Gastrocnemius medialis (tissue), 4 donors: ENCODE measurements around the gene LIPA. TPM values are rescaled to one million over a fixed set of nuclear protein-coding genes. Genes with fewer than 3 reads are reported as not detected.
"Not testable (repeated sequence)": the region's sequence is repeated elsewhere in the genome, so short reads cannot be mapped to it uniquely, and the experiment has no call there.

Experiments used
- ATAC-seq, 2 donors: fragments of 150-250 bp; one replicate each; pipeline ENCODE4 v1.9.1; 2016
- DNase-seq, 2 donors: peaks; one replicate each; pipeline ENCODE4 v3.0.0-alpha.2; 2019
- H3K27ac ChIP-seq, 4 donors: fragments of 200-600 bp; sonication (generic); 1 replicate in 1 of 4; 2 replicates in 3 of 4; pipeline ENCODE4 v1.5.1; 2016 to 2018; ENCODE audit warnings: mild to moderate bottlenecking in 2 of 4, moderate library complexity in 1 of 4
- H3K27me3 ChIP-seq, 3 donors: fragments of 200-600 bp; sonication (generic) in 2 of 3; 1 replicate in 1 of 3; 2 replicates in 2 of 3; pipeline versions ENCODE4 v1.5.1 to v1.6.0; 2016 to 2019; ENCODE audit warnings: mild to moderate bottlenecking in 1 of 3, moderate library complexity in 1 of 3
- H3K36me3 ChIP-seq, 2 donors: fragments of 200-600 bp; sonication (generic) in 1 of 2; one replicate each; pipeline ENCODE4 v1.5.1; 2017 to 2018
- H3K4me1 ChIP-seq, 2 donors: fragments of 200-600 bp; sonication (generic) in 1 of 2; one replicate each; pipeline ENCODE4 v1.5.1; 2016 to 2017; ENCODE audit warnings: mild to moderate bottlenecking in 2 of 2
- H3K4me3 ChIP-seq, 4 donors: fragments of 200-600 bp; sonication (generic) in 3 of 4; 1 replicate in 1 of 4; 2 replicates in 3 of 4; pipeline ENCODE4 v1.5.1; 2016 to 2019; ENCODE audit warnings: mild to moderate bottlenecking in 2 of 4
- H3K9me3 ChIP-seq, 3 donors: fragments of 200-600 bp; sonication (generic) in 2 of 3; 1 replicate in 1 of 3; 2 replicates in 2 of 3; pipeline ENCODE4 v1.5.1; 2016 to 2019
- POLR2A ChIP-seq, 2 donors: fragments of 450-650 bp; IDR thresholded peaks; one replicate each; pipeline ENCODE4 v1.6.1; 2017; ENCODE audit warnings: antibody characterized with exemption in 2 of 2, mild to moderate bottlenecking in 2 of 2, moderate library complexity in 2 of 2
- in situ Hi-C, 4 donors: fragments of 200-750 bp; cut with MboI; loops; one replicate each; pipeline versions ENCODE4 v1.15.0 to v1.8.0; 2017; ENCODE audit warnings: low sequenced_read_pairs in 4 of 4
- intact Hi-C: fragments of 100-400 bp; cut with DNase I; formaldehyde crosslinking; loops from one replicate; pipeline ENCODE4 v1.15.1; 2023; ENCODE audit warnings: low total_unique reads
- total RNA-seq, 4 donors: library from RNA; depleted of rRNA; stranded (reverse); fragments of >200 nt; gene quantifications; one replicate each; pipeline versions ENCODE4 v1.1.0 to v1.2.3, GENCODE V29; 2016
- TF ChIP-seq, protein P1 (sequence below), 5 experiments: fragments of 450-650 bp in 3 of 5; fragments of 200-600 bp in 2 of 5; sonication (generic) in 2 of 5; IDR thresholded peaks in 4 of 5; conservative IDR thresholded peaks in 1 of 5; 1 replicate in 4 of 5; 2 replicates in 1 of 5; pipeline ENCODE4 v1.5.1; 2016 to 2019; ENCODE audit warnings: antibody characterized with exemption in 5 of 5, mild to moderate bottlenecking in 3 of 5, moderate library complexity in 3 of 5

LIPA gene
- total RNA-seq, 4 donors from 2014 or later: 7.7 to 11.4 (median 9.3) TPM

DNA sequence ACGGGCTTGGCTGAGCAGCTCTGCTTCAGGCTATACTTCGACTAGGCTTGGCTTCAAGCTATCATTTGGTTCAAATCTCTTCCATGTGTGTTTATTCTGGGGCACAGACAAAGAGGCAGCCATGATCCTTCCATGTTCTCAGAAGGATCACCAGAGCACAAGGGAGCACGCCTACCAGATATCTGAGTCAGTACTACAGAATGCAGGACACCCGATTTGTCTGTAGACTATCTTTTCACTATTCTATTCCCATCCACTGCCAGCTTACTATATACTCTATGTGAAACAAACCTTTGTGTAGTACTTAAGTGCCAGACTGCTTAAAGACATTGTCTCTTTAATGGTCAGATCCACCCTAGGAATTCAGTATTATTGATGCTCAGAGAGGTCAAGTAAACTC is 79.6 kb downstream of the LIPA start:
- H3K4me1 ChIP-seq: no peaks in the 10 kb centered on the region
- ATAC-seq (no peak), DNase-seq (no peak)
- H3K27me3 ChIP-seq: no peaks in the 10 kb centered on the region
- no peaks in the 10 kb centered on the region for H3K9me3 ChIP-seq
- intact Hi-C loops (no loop called here), in situ Hi-C loops (no loop called here)
- TF ChIP-seq, protein P1, sequence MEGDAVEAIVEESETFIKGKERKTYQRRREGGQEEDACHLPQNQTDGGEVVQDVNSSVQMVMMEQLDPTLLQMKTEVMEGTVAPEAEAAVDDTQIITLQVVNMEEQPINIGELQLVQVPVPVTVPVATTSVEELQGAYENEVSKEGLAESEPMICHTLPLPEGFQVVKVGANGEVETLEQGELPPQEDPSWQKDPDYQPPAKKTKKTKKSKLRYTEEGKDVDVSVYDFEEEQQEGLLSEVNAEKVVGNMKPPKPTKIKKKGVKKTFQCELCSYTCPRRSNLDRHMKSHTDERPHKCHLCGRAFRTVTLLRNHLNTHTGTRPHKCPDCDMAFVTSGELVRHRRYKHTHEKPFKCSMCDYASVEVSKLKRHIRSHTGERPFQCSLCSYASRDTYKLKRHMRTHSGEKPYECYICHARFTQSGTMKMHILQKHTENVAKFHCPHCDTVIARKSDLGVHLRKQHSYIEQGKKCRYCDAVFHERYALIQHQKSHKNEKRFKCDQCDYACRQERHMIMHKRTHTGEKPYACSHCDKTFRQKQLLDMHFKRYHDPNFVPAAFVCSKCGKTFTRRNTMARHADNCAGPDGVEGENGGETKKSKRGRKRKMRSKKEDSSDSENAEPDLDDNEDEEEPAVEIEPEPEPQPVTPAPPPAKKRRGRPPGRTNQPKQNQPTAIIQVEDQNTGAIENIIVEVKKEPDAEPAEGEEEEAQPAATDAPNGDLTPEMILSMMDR (IDR thresholded peaks at IDR 0.05 in 4 of 5, conservative IDR thresholded peaks at IDR 0.05 in 1 of 5): no peak
- TF ChIP-seq POLR2A (IDR thresholded peaks at IDR 0.05): no peak
- no peaks in the 10 kb centered on the region for H3K36me3 ChIP-seq
- no peak overlapping the region for H3K4me3 ChIP-seq
- H3K27ac ChIP-seq: no peak overlapping the region

DNA sequence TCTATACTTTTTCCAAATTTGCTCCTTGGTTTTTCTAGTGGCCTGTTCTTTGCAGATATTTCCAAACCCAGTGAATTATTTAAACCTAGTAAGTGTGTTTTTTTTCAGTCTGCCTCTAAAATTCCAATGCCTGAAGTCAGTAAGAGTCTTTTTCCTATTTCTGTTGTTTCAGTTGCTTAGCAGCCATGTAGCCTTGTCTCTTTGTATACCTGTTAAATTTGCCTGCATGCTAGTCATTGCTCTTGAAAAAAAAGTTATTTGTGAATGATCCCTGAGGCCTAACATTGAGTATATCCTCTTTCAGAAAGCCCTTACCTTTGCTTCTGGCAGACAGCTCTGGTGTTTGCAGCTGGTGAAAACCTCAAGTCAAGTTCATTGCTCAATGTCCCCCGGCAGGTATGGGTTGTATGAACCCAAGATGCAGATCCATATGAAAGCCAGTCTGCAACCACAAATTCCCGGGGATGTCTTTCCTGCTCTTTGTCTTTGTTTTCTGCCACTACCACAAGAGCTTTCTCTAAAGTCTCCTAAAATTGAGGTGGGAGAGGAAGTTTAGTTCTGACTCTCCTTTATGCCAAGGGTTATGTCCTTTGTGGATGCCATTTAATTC is 80.2 kb downstream of the LIPA start:
- ATAC-seq: no peak
- no peak for DNase-seq
- in situ Hi-C loops: no loop called here

DNA sequence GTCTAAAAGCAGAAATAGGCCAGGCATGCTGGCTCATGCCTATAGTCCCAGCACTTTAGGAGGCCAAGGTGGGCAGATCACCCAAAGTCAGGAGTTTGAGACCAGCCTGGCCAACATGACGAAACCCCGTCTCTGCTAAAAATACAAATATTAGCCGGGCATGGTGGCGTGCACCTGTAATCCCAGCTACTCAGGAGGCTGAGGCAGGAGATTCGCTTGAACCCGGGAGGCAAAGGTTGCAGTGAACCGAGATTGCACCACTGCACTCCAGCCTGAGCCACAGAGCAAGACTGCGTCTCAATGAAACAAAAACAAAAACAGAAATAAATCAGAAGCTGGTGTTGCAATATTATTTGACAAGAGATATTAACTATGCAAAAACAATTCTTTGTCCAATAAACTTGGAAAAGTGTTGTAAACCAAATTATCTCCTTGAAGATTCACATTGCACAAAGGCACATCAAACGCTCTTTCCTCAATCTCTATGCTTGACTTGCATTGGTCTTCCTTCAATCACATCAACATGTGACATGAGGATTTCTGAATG is 83.1 kb downstream of the LIPA start:
- H3K4me1 ChIP-seq, H3K27ac ChIP-seq, ATAC-seq, H3K9me3 ChIP-seq, in situ Hi-C loops, H3K27me3 ChIP-seq, intact Hi-C loops, DNase-seq, H3K4me3 ChIP-seq, H3K36me3 ChIP-seq: not testable (repeated sequence)

More for the DNA sequence above, 80.2 kb downstream of the LIPA start:
- Histone ChIP-seq H3K4me3 (no peak overlapping the region), H3K27ac (no peak overlapping the region), H3K4me1 (no peaks in the 10 kb centered on the region), H3K27me3 (no peaks in the 10 kb centered on the region), H3K9me3 (no peaks in the 10 kb centered on the region), H3K36me3 (no peaks in the 10 kb centered on the region)
- no peak for TF ChIP-seq POLR2A (IDR thresholded peaks at IDR 0.05)
- TF ChIP-seq, protein P1 (IDR thresholded peaks at IDR 0.05 in 4 of 5, conservative IDR thresholded peaks at IDR 0.05 in 1 of 5): no peak
- intact Hi-C loops: no loop called here

DNA sequence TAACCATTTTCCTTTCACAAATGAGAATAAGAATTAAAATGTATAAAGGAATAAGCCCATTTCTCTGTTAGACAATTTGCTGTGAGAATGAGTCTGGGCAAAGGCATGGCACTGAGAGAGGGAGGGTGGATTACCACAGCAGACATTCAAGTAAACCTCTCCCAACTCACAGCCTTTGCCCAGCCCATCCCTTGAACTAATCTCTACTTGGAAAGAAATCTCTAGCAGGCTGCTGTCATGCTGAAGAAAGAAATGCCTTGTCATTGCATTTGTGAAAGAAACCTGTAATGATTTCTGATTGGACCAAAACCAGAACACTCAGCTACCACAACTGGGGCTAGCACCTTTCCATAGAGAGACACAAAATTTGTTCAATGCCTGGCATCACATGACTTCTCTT is 83.7 kb downstream of the LIPA start:
- in situ Hi-C loops: no loop called here
- ATAC-seq: no peak

DNA sequence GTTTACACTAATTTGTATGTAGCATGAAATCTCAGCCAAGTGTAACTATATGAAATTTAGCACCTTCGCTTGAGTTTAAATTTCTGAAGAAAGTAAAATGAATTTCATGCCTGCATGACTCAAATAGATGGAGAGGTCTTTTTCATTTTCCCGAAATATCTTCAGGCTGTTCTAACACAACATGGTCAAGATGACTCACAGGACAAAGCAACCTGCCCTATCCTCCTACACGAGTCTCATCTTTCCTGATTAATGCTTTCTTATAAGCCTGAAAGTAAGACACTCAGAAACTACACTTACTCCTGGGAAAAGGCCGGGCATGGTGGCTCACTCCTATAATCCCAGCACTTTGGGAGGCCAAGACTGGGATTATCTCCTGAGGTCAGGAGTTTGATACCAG is 85.7 kb downstream of the LIPA start:
- ATAC-seq: no peak
- in situ Hi-C loops: no loop called here
- TF ChIP-seq, protein P1 (IDR thresholded peaks at IDR 0.05 in 4 of 5, conservative IDR thresholded peaks at IDR 0.05 in 1 of 5): no peak
- TF ChIP-seq POLR2A (IDR thresholded peaks at IDR 0.05): no peak

More for the DNA sequence above, 83.7 kb downstream of the LIPA start:
- H3K27me3 ChIP-seq: no peaks in the 10 kb centered on the region
- intact Hi-C loops: no loop called here
- H3K27ac ChIP-seq: no peak overlapping the region
- H3K36me3 ChIP-seq: no peaks in the 10 kb centered on the region
- no peak overlapping the region for H3K4me3 ChIP-seq
- no peaks in the 10 kb centered on the region for H3K9me3 ChIP-seq
- TF ChIP-seq POLR2A (IDR thresholded peaks at IDR 0.05): no peak
- TF ChIP-seq, protein P1 (IDR thresholded peaks at IDR 0.05 in 4 of 5, conservative IDR thresholded peaks at IDR 0.05 in 1 of 5): no peak
- DNase-seq: no peak
- no peaks in the 10 kb centered on the region for H3K4me1 ChIP-seq

More for the DNA sequence above, 85.7 kb downstream of the LIPA start:
- Histone ChIP-seq H3K36me3 (no peaks in the 10 kb centered on the region), H3K27ac (no peak overlapping the region), H3K4me1 (no peaks in the 10 kb centered on the region), H3K9me3 (no peaks in the 10 kb centered on the region), H3K27me3 (no peaks in the 10 kb centered on the region), H3K4me3 (no peak overlapping the region)
- DNase-seq: no peak
- intact Hi-C loops: no loop called here
